GM12875 (cell line): ENCODE results near the gene TMEM266.
A peak's percentile ranks its signal among the peaks of the same experiment; 100 is the strongest.
"Not testable (repeated sequence)": the region's sequence is repeated elsewhere in the genome, so short reads cannot be mapped to it uniquely, and the experiment has no call there.

ENCODE experiments used
- H3K4me3 ChIP-seq: one replicate; pipeline ENCODE4 v1.5.1; 2011; ENCODE audit warnings: low read depth, low read length, control low read depth
- TF ChIP-seq, protein P1 (sequence below): IDR thresholded peaks from 2 replicates; pipeline ENCODE4 v1.5.1; 2011; ENCODE audit warnings: low read depth, mild to moderate bottlenecking, control low read depth, inconsistent platforms, low read length, moderate library complexity, borderline replicate concordance; ENCODE audit not compliant: insufficient read depth

TMEM266 gene, protein sequence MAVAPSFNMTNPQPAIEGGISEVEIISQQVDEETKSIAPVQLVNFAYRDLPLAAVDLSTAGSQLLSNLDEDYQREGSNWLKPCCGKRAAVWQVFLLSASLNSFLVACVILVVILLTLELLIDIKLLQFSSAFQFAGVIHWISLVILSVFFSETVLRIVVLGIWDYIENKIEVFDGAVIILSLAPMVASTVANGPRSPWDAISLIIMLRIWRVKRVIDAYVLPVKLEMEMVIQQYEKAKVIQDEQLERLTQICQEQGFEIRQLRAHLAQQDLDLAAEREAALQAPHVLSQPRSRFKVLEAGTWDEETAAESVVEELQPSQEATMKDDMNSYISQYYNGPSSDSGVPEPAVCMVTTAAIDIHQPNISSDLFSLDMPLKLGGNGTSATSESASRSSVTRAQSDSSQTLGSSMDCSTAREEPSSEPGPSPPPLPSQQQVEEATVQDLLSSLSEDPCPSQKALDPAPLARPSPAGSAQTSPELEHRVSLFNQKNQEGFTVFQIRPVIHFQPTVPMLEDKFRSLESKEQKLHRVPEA

DNA sequence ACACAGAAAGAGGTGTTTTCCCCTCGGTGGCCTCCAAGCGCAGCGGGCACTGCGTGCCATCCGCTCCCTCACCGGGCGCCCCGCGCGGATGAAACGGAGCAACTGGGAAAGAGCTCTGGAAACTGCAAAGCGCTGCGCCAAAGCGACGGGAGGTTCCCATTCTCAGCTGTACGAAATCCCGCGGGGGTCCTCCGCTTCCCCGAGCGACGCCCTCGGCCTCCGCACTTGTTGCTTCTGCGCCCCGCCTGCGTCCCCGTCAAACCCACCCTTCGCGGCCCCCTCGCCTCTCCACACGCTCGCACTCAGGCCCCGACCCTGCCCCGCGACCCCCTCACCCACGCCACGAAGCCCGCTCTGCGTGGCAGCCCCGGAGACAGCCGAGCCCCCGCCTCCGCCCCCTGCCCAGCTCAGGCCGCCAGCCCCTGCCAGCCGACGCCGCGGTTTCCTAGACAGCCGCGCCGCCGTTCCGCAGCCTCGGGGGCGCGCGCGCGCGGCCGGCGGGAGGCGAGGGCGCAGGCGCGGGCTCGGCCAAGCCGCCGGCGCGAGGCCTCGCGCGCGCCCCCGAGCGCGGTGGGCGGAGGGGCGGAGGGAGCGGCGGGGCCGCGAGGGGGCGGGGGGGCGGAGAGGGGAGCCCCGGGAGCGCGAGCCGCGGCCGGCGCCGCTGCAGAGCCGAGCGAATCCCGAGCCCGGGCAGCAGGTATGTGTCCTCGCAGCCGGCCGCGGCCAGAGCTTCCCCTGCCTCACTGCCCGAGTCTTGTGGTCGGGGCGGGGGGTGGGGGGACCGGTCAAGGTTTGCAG, at the start of gene TMEM266:
Gene TMEM266, plus strand, starts transcription at position 666 of the 798 bp plus-strand sequence. CDS start 74,279 bp downstream, outside the sequence.
- TF ChIP-seq, protein P1, sequence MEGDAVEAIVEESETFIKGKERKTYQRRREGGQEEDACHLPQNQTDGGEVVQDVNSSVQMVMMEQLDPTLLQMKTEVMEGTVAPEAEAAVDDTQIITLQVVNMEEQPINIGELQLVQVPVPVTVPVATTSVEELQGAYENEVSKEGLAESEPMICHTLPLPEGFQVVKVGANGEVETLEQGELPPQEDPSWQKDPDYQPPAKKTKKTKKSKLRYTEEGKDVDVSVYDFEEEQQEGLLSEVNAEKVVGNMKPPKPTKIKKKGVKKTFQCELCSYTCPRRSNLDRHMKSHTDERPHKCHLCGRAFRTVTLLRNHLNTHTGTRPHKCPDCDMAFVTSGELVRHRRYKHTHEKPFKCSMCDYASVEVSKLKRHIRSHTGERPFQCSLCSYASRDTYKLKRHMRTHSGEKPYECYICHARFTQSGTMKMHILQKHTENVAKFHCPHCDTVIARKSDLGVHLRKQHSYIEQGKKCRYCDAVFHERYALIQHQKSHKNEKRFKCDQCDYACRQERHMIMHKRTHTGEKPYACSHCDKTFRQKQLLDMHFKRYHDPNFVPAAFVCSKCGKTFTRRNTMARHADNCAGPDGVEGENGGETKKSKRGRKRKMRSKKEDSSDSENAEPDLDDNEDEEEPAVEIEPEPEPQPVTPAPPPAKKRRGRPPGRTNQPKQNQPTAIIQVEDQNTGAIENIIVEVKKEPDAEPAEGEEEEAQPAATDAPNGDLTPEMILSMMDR, result peak; percentile 24; the same call in 1 of the 2 replicates

GRCh38 chr15:76010613-76011012, 49.2 kb upstream of the TMEM266 start:
- TF ChIP-seq, protein P1, result no peak

More for the DNA sequence above, at the start of gene TMEM266:
- peak within 1 kb of the TSS; percentile 98 for H3K4me3 ChIP-seq

DNA sequence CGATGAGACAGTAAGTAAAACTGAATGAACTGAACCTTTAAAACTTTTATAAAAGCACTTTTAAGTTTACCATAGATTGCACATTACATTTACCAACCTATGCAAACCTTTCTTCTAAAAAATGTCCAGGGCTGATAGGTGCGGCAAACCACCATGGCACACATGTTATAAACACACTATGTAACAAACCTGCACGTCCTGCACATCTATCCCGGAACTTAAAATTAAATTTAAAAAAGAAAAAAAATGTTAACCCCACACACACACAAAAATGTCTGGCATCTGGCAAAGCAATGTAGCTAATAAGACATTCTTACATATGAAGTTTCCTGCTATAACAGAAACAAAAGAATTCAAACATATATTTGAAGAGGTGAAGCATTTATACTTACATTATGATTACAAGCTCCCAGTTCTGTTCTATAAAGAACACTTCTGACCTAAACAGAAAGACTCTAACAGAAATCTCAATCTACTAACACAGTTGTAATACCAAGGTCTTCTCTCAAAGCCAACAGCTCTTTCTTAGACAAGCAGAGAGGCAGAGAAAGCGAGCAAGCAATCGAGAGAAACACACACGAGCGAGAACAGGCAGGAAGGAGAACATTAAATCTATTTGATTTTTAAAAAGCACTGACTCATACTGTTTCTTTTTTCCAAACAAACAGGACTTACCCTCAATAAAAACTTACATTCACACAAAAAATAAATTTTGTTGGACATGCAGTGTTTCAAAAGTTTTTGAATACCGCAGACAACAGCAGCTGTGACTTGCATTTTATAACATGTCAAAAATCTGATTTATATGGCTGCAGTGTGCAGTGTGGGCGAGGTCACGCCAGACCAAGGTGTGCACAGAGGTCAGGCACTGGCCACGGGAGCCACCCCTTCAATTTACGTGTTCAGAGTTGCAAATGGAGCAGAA, 47.9 kb upstream of the TMEM266 start, which contains the start of gene NRG4:
Gene NRG4, minus strand, starts transcription at position 798 of the 925 bp plus-strand sequence. CDS start 1,194 bp downstream, outside the sequence.
- TF ChIP-seq, protein P1, result no peak
- no peak within 1 kb of the TSS for H3K4me3 ChIP-seq

More at GRCh38 chr15:76010613-76011012, 49.2 kb upstream of the TMEM266 start:
- no peak overlapping the region for H3K4me3 ChIP-seq

DNA sequence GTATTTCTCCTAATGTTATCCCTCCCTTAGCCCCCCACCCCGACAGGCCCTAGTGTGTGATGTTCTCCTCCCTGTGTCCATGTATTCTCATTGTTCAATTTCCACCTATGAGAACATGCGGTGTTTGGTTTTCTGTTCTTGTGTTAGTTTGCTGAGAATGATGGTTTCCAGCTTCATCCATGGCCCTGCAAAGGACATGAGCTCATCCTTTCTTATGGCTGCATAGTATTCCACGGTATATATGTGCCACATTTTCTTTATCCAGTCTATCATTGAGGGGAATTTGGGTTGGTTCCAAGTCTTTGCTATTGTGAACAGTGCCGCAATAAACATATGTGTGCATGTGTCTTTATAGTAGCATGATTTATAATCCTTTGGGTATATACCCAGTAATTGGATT, 46.3 kb upstream of the TMEM266 start:
- H3K4me3 ChIP-seq, result not testable (repeated sequence)

DNA sequence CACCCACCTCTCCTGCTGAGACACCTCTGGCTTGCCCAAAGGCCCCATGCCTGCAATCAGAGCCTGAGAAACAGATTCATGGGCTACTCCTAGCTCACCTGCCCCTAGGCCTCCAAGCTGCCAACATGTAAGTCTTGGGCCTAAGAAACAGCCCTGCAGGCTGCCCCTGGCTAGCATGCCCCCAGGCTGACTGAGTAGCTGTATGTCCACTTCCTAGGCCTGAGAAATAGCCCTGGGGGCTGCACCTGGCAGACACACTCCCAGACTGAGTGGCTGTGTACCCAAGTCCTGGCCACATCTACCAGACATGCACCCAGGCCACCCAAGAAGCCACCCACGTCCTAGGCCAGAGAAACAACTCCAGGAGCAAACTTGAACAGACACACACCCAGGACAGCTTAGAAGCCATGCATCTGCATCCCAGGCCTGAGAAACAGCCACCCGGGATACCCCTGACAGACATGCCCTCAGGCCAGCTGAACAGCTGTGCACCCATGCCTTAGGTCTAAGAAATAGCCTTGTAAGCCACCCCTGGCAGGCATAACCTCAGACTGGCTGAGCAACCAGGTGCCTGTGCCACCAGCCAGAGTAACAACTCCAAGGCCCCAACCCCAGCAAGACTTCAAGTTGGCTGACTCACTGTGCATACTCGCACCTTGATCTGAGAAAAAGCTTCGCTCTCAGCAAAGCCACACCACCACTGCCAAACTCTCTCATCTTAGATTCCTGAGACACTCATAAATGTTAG, 35.6 kb upstream of the TMEM266 start:
- TF ChIP-seq, protein P1, result no peak
- H3K4me3 ChIP-seq, result no peak overlapping the region

DNA sequence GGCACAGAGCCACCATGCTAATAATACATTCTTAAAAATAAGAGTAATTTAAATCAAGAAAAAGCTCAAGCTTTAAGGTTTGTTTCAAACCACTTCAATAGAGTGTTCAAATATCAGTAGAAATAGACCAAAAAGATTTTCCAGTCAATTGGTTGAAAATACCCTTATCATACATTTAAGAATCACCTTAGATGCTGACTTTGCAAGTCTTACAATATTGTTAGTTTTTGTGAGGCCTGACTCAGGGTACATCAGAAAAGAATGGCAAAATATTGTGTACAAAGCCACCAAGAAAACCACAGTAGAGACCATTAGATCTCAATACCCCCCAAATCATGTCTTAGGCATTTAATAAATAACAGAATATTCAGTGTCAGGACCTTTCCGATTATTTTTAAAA, 27.7 kb upstream of the TMEM266 start:
- H3K4me3 ChIP-seq, result no peak overlapping the region
- TF ChIP-seq, protein P1, result no peak
